CD14-positive monocyte (primary cell): ENCODE data around the gene DNMBP. TPM values are rescaled to one million over a fixed set of nuclear protein-coding genes. Genes with fewer than 3 reads are reported as not detected.

ENCODE experiments used
- DNase-seq, 3 donors: peaks; one replicate each; pipeline ENCODE4 v3.0.0-alpha.2; 2011 to 2022
- H2AFZ ChIP-seq: 2 replicates; pipeline ENCODE4 v1.6.0; 2012; ENCODE audit warnings: mild to moderate bottlenecking, low read depth, low read length, inconsistent platforms; ENCODE audit not compliant: insufficient read depth, poor library complexity, severe bottlenecking
- H3K27ac ChIP-seq, 2 donors: 1 replicate in 1 of 2; 2 replicates in 1 of 2; pipeline ENCODE4 v1.5.1; 2012 to 2013; ENCODE audit warnings: low read length in 2 of 2, control low read depth in 1 of 2, inconsistent platforms in 1 of 2, low read depth in 1 of 2, mild to moderate bottlenecking in 1 of 2
- H3K27me3 ChIP-seq, 2 donors: one replicate each; pipeline versions ENCODE4 v1.6.0 to v1.6.1; 2011 to 2013; ENCODE audit warnings: low read length in 2 of 2; ENCODE audit not compliant: control insufficient read depth in 2 of 2, insufficient read depth in 2 of 2
- H3K36me3 ChIP-seq, 2 donors: replicated peaks in 1 of 2; 1 replicate in 1 of 2; 2 replicates in 1 of 2; pipeline versions ENCODE4 v1.5.1 to v1.6.1; 2012 to 2013; ENCODE audit warnings: low read length in 2 of 2, control low read depth in 1 of 2, inconsistent platforms in 1 of 2, mild to moderate bottlenecking in 1 of 2; ENCODE audit not compliant: insufficient read depth in 2 of 2, control insufficient read depth in 1 of 2
- H3K4me1 ChIP-seq, 2 donors: 1 replicate in 1 of 2; 2 replicates in 1 of 2; pipeline versions ENCODE4 v1.5.1 to v1.6.1; 2012 to 2013; ENCODE audit warnings: low read length in 2 of 2, control low read depth in 1 of 2, inconsistent platforms in 1 of 2, mild to moderate bottlenecking in 1 of 2, moderate library complexity in 1 of 2; ENCODE audit not compliant: insufficient read depth in 2 of 2, control insufficient read depth in 1 of 2
- H3K4me2 ChIP-seq: replicated peaks from 2 replicates; pipeline ENCODE3; 2012; ENCODE audit warnings: low read length, moderate library complexity, mild to moderate bottlenecking; ENCODE audit not compliant: poor library complexity, severe bottlenecking; ENCODE audit errors: extremely low read depth
- H3K4me3 ChIP-seq, 3 experiments: fragments of 200-600 bp in 1 of 3; sonication (generic) in 1 of 3; replicated peaks in 1 of 3; 1 replicate in 2 of 3; 2 replicates in 1 of 3; pipeline ENCODE4 v1.5.1; 2011 to 2013; ENCODE audit warnings: low read length in 3 of 3, mild to moderate bottlenecking in 3 of 3, control low read depth in 2 of 3, low read depth in 2 of 3, inconsistent platforms in 1 of 3, moderate library complexity in 1 of 3
- H3K79me2 ChIP-seq: 2 replicates; pipeline ENCODE4 v1.6.0; 2012; ENCODE audit warnings: mild to moderate bottlenecking, control low read depth, inconsistent platforms, low read length, moderate library complexity; ENCODE audit not compliant: insufficient read depth
- H3K9ac ChIP-seq: 2 replicates; pipeline ENCODE4 v1.6.0; 2017; ENCODE audit warnings: low read length, mild to moderate bottlenecking; ENCODE audit not compliant: insufficient read depth, poor library complexity, severe bottlenecking
- H3K9me3 ChIP-seq, 2 donors: replicated peaks in 1 of 2; 1 replicate in 1 of 2; 2 replicates in 1 of 2; pipeline versions ENCODE4 v1.5.1 to v1.6.1; 2012 to 2013; ENCODE audit warnings: low read length in 2 of 2, control low read depth in 1 of 2; ENCODE audit not compliant: control insufficient read depth in 1 of 2, insufficient read depth in 1 of 2
- H4K20me1 ChIP-seq: 2 replicates; pipeline ENCODE4 v1.6.0; 2012; ENCODE audit warnings: mild to moderate bottlenecking, low read length, control low read depth, moderate library complexity; ENCODE audit not compliant: insufficient read depth
- H3K27ac Mint-ChIP-seq, 7 donors: one replicate each; pipeline ENCODE4 v1.8.0; 2020; ENCODE audit warnings: mild to moderate bottlenecking in 7 of 7, mixed read lengths in 7 of 7, moderate library complexity in 6 of 7, inconsistent platforms in 2 of 7
- H3K27me3 Mint-ChIP-seq, 3 donors: one replicate each; pipeline ENCODE4 v1.8.0; 2021 to 2022; ENCODE audit warnings: low read depth in 3 of 3, mild to moderate bottlenecking in 3 of 3, mixed read lengths in 3 of 3, moderate library complexity in 3 of 3, inconsistent platforms in 1 of 3
- H3K36me3 Mint-ChIP-seq, 2 donors: one replicate each; pipeline ENCODE4 v1.8.0; 2020; ENCODE audit warnings: mixed read lengths in 2 of 2, inconsistent platforms in 1 of 2, mild to moderate bottlenecking in 1 of 2
- H3K4me1 Mint-ChIP-seq: one replicate; pipeline ENCODE4 v1.8.0; 2020; ENCODE audit warnings: mild to moderate bottlenecking, mixed read lengths
- H3K4me3 Mint-ChIP-seq, 2 donors: one replicate each; pipeline ENCODE4 v1.8.0; 2020; ENCODE audit warnings: mild to moderate bottlenecking in 2 of 2, mixed read lengths in 2 of 2, moderate library complexity in 1 of 2
- H3K9me3 Mint-ChIP-seq, 7 donors: one replicate each; pipeline ENCODE4 v1.8.0; 2020 to 2022; ENCODE audit warnings: mixed read lengths in 7 of 7, mild to moderate bottlenecking in 6 of 7, moderate library complexity in 6 of 7, inconsistent platforms in 2 of 7
- WGBS: methylation state at CpG from one replicate; pipeline ENCODE4 v1.1.5; 2013; ENCODE audit warnings: missing lambda C conversion rate; ENCODE audit not compliant: insufficient coverage; 5-methylcytosine and 5-hydroxymethylcytosine counted together
- intact Hi-C, 2 donors: fragments of 100-400 bp; cut with micrococcal nuclease; formaldehyde crosslinking; loops; one replicate each; pipeline versions ENCODE4 v1.15.0 to v1.15.1; 2023
- polyA plus RNA-seq, 3 donors: library from polyadenylated mRNA; depleted of rRNA in 1 of 3; unstranded in 2 of 3; stranded (reverse) in 1 of 3; fragments of 300-500 nt in 2 of 3; fragments of >200 nt in 1 of 3; fragmentation: Illumina TruSeq in 2 of 3; gene quantifications; 1 replicate in 2 of 3; 2 replicates in 1 of 3; pipeline ENCODE4 v1.2.3, GENCODE V29; 2012 to 2021
- TF ChIP-seq, protein P1 (sequence below): fragments of 200-600 bp; IDR thresholded peaks from one replicate; pipeline ENCODE4 v1.8.0; 2022; ENCODE audit warnings: antibody characterized with exemption, mild to moderate bottlenecking

DNMBP gene
- polyA plus RNA-seq, 3 donors = 0.83 to 10.3 (median 1.2) TPM

- Mint-ChIP-seq H3K4me3 (no peak overlapping the region), H3K9me3 (peaks cover 0 to 2% (median 0%) of the 10 kb centered on the region in 7 donors), H3K36me3 (no peaks in the 10 kb centered on the region), H3K4me1 (peaks cover 15% of the 10 kb centered on the region), H3K27ac (no peak overlapping the region), H3K27me3 (peaks cover 3 to 6% (median 4%) of the 10 kb centered on the region in 3 donors)
- H3K9ac ChIP-seq = no peak overlapping the region
- no peaks in the 10 kb centered on the region for H3K27me3 ChIP-seq
- no peak for DNase-seq
- intact Hi-C loops = no loop called here
- H3K4me1 ChIP-seq = peaks cover 9 to 10% of the 10 kb centered on the region in 2 donors
- H3K79me2 ChIP-seq = no peaks in the 10 kb centered on the region
- TF ChIP-seq, protein P1, sequence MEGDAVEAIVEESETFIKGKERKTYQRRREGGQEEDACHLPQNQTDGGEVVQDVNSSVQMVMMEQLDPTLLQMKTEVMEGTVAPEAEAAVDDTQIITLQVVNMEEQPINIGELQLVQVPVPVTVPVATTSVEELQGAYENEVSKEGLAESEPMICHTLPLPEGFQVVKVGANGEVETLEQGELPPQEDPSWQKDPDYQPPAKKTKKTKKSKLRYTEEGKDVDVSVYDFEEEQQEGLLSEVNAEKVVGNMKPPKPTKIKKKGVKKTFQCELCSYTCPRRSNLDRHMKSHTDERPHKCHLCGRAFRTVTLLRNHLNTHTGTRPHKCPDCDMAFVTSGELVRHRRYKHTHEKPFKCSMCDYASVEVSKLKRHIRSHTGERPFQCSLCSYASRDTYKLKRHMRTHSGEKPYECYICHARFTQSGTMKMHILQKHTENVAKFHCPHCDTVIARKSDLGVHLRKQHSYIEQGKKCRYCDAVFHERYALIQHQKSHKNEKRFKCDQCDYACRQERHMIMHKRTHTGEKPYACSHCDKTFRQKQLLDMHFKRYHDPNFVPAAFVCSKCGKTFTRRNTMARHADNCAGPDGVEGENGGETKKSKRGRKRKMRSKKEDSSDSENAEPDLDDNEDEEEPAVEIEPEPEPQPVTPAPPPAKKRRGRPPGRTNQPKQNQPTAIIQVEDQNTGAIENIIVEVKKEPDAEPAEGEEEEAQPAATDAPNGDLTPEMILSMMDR = no peak
- H3K4me2 ChIP-seq = no peak overlapping the region
- H3K9me3 ChIP-seq = no peaks in the 10 kb centered on the region
- H3K4me3 ChIP-seq = no peak overlapping the region
- WGBS = 83% methylated on average over 1 of the region's 2 CpGs
- no peak overlapping the region for H2AFZ ChIP-seq
- H3K27ac ChIP-seq = no peak overlapping the region
- no peaks in the 10 kb centered on the region for H3K36me3 ChIP-seq
- no peaks in the 10 kb centered on the region for H4K20me1 ChIP-seq
These were observed 160.2 kb downstream of the DNMBP start for GRCh38 chr10:99849536-99849935.

- no peaks in the 10 kb centered on the region for H3K79me2 ChIP-seq
- no peaks in the 10 kb centered on the region for H3K36me3 Mint-ChIP-seq
These were observed 160.7 kb downstream of the DNMBP start for GRCh38 chr10:99849057-99849456.

More at GRCh38 chr10:99849057-99849456, 160.7 kb downstream of the DNMBP start:
- Histone ChIP-seq H2AFZ (no peak overlapping the region), H4K20me1 (no peaks in the 10 kb centered on the region), H3K9ac (no peak overlapping the region), H3K27ac (no peak overlapping the region), H3K36me3 (no peaks in the 10 kb centered on the region), H3K4me2 (no peak overlapping the region), H3K4me3 (no peak overlapping the region), H3K4me1 (peaks cover 13 to 14% of the 10 kb centered on the region in 2 donors), H3K9me3 (no peaks in the 10 kb centered on the region), H3K27me3 (no peaks in the 10 kb centered on the region)
- intact Hi-C loops = no loop called here
- no peak overlapping the region for H3K27ac Mint-ChIP-seq
- WGBS = 88% methylated on average over 2 of the region's 7 CpGs
- DNase-seq = no peak
- peaks cover 3 to 6% (median 4%) of the 10 kb centered on the region in 3 donors for H3K27me3 Mint-ChIP-seq
- TF ChIP-seq, protein P1 = no peak
- H3K4me3 Mint-ChIP-seq = no peak overlapping the region
- peaks cover 20% of the 10 kb centered on the region for H3K4me1 Mint-ChIP-seq
- peaks cover 0 to 2% (median 0%) of the 10 kb centered on the region in 7 donors for H3K9me3 Mint-ChIP-seq
